ENCODE data around the gene GAS6.
"Not testable (repeated sequence)": the region's sequence is repeated elsewhere in the genome, so short reads cannot be mapped to it uniquely, and the experiment has no call there.

GAS6 gene

GRCh38 chr13:113875837-113876281, 12.0 kb upstream of the GAS6 start:
- no peak for DNase-seq (ENCODE audit: low read depth, low spot score)
- ChIA-PET POLR2A (interaction anchor here (1.2 kb wide), 1 partner anchor 21 kb away, joined by 4 read pairs; no protein-coding TSS in a partner anchor), CTCF (no interaction called here)
- TF ChIP-seq CTCF (IDR thresholded peaks at IDR 0.05; ENCODE audit: insufficient read depth, low read length, missing control alignments), result no peak
- H3K4me3 ChIP-seq (ENCODE audit: low read depth, low read length), result no peak overlapping the region

- TF ChIP-seq CTCF (IDR thresholded peaks at IDR 0.05; ENCODE audit: insufficient read depth, low read length, missing control alignments), result no peak
- ChIA-PET CTCF (no interaction called here), POLR2A (interaction anchor here (1.2 kb wide), 1 partner anchor 21 kb away, joined by 4 read pairs; no protein-coding TSS in a partner anchor)
- no peak for DNase-seq (ENCODE audit: low read depth, low spot score)
- H3K4me3 ChIP-seq (ENCODE audit: low read depth, low read length), result no peak overlapping the region
Measured at GRCh38 chr13:113875429-113875815, 11.5 kb upstream of the GAS6 start.

GRCh38 chr13:113874579-113875428, 10.9 kb upstream of the GAS6 start:
- TF ChIP-seq CTCF (IDR thresholded peaks at IDR 0.05; ENCODE audit: insufficient read depth, low read length, missing control alignments), result no peak
- no peak for DNase-seq (ENCODE audit: low read depth, low spot score)
- CTCF ChIA-PET, result interaction anchor here (1.0 kb wide), 1 partner anchor 10 kb away, joined by 3 read pairs; no protein-coding TSS in a partner anchor
- POLR2A ChIA-PET, result interaction anchor here (1.2 kb wide), 1 partner anchor 20 kb away, joined by 4 read pairs; no protein-coding TSS in a partner anchor
- no peak overlapping the region for H3K4me3 ChIP-seq (ENCODE audit: low read depth, low read length)

GRCh38 chr13:113874177-113874576, 10.3 kb upstream of the GAS6 start:
- ChIA-PET CTCF (interaction anchor here (1.0 kb wide), 1 partner anchor 9 kb away, joined by 3 read pairs; no protein-coding TSS in a partner anchor), POLR2A (no interaction called here)
- no peak for DNase-seq (ENCODE audit: low read depth, low spot score)
- no peak for TF ChIP-seq CTCF (IDR thresholded peaks at IDR 0.05; ENCODE audit: insufficient read depth, low read length, missing control alignments)
- H3K4me3 ChIP-seq (ENCODE audit: low read depth, low read length), result no peak overlapping the region

GRCh38 chr13:113869263-113869662, 5.4 kb upstream of the GAS6 start:
- CTCF ChIA-PET, result interaction anchor here (0.6 to 1.0 kb wide), 2 partner anchors 19 to 85 kb away, joined by 3 read pairs; no protein-coding TSS in a partner anchor

GRCh38 chr13:113867913-113868312, 4.0 kb upstream of the GAS6 start:
- H3K4me3 ChIP-seq (ENCODE audit: low read depth, low read length); DNase-seq (ENCODE audit: low read depth, low spot score); POLR2A ChIA-PET; CTCF ChIA-PET: not testable (repeated sequence)

More at GRCh38 chr13:113869263-113869662, 5.4 kb upstream of the GAS6 start:
- H3K4me3 ChIP-seq (ENCODE audit: low read depth, low read length), result no peak overlapping the region
- no peak for TF ChIP-seq CTCF (IDR thresholded peaks at IDR 0.05; ENCODE audit: insufficient read depth, low read length, missing control alignments)
- no peak for DNase-seq (ENCODE audit: low read depth, low spot score)
- POLR2A ChIA-PET, result no interaction called here

Measured in AG04449 (cell line).